BE2C (cell line): Measurements from ENCODE around the gene GARIN5A.

Source experiments
- DNase-seq: peaks from one replicate; pipeline ENCODE4 v3.0.0-alpha.2; 2020
- H3K27me3 ChIP-seq: fragments of 250-450 bp; sonication (Bioruptor Pico); 2 replicates; pipeline ENCODE4 v1.5.1; 2020; ENCODE audit warnings: mild to moderate bottlenecking
- H3K36me3 ChIP-seq: fragments of 250-450 bp; sonication (Bioruptor Pico); 2 replicates; pipeline ENCODE4 v1.5.1; 2020; ENCODE audit warnings: mild to moderate bottlenecking
- H3K4me1 ChIP-seq: fragments of 250-450 bp; sonication (Bioruptor Pico); 2 replicates; pipeline ENCODE4 v1.5.1; 2020
- H3K4me3 ChIP-seq: 2 replicates; pipeline ENCODE4 v1.5.1; 2011; ENCODE audit warnings: low read depth, low read length
- H3K9me3 ChIP-seq: fragments of 250-450 bp; sonication (Bioruptor Pico); 2 replicates; pipeline ENCODE4 v1.5.1; 2020
- CTCF ChIP-seq: IDR thresholded peaks from 2 replicates; pipeline ENCODE4 v1.5.1; 2012; ENCODE audit warnings: mild to moderate bottlenecking, low read depth, low read length

Gene GARIN5A

GRCh38 chr19:50459638-50460037 is 17.0 kb downstream of the GARIN5A start:
- no peaks in the 10 kb centered on the region for H3K36me3 ChIP-seq
- no peaks in the 10 kb centered on the region for H3K9me3 ChIP-seq
- H3K27me3 ChIP-seq, result peaks cover 5% of the 10 kb centered on the region
- H3K4me3 ChIP-seq, result no peak overlapping the region
- DNase-seq, result no peak
- H3K4me1 ChIP-seq, result no peaks in the 10 kb centered on the region
- no peak for TF ChIP-seq CTCF

- H3K4me1 ChIP-seq, result no peaks in the 10 kb centered on the region
- no peak for DNase-seq
- H3K27me3 ChIP-seq, result peaks cover 5% of the 10 kb centered on the region
- TF ChIP-seq CTCF, result no peak
- H3K9me3 ChIP-seq, result no peaks in the 10 kb centered on the region
- H3K36me3 ChIP-seq, result no peaks in the 10 kb centered on the region
- H3K4me3 ChIP-seq, result no peak overlapping the region
Observed at GRCh38 chr19:50459067-50459456, 17.6 kb downstream of the GARIN5A start.

GRCh38 chr19:50458396-50459066 is 18.1 kb downstream of the GARIN5A start:
- Histone ChIP-seq H3K36me3 (no peaks in the 10 kb centered on the region), H3K4me1 (no peaks in the 10 kb centered on the region), H3K27me3 (peaks cover 5% of the 10 kb centered on the region), H3K4me3 (no peak overlapping the region), H3K9me3 (no peaks in the 10 kb centered on the region)
- TF ChIP-seq CTCF, result no peak
- DNase-seq, result no peak

GRCh38 chr19:50457300-50457699 is 19.3 kb downstream of the GARIN5A start:
- no peaks in the 10 kb centered on the region for H3K36me3 ChIP-seq
- no peaks in the 10 kb centered on the region for H3K9me3 ChIP-seq
- no peak overlapping the region for H3K4me3 ChIP-seq
- no peak for TF ChIP-seq CTCF
- H3K27me3 ChIP-seq, result peaks cover 5% of the 10 kb centered on the region
- H3K4me1 ChIP-seq, result no peaks in the 10 kb centered on the region
- DNase-seq, result no peak

GRCh38 chr19:50455992-50456391 is 20.7 kb downstream of the GARIN5A start:
- no peak for TF ChIP-seq CTCF
- Histone ChIP-seq H3K36me3 (no peaks in the 10 kb centered on the region), H3K4me1 (no peaks in the 10 kb centered on the region), H3K27me3 (peaks cover 5% of the 10 kb centered on the region), H3K9me3 (no peaks in the 10 kb centered on the region), H3K4me3 (no peak overlapping the region)
- no peak for DNase-seq

GRCh38 chr19:50453243-50453642 is 23.4 kb downstream of the GARIN5A start:
- no peaks in the 10 kb centered on the region for H3K4me1 ChIP-seq
- H3K27me3 ChIP-seq, result peaks cover 5% of the 10 kb centered on the region
- no peak for TF ChIP-seq CTCF
- H3K36me3 ChIP-seq, result no peaks in the 10 kb centered on the region
- H3K4me3 ChIP-seq, result no peak overlapping the region
- DNase-seq, result no peak
- H3K9me3 ChIP-seq, result no peaks in the 10 kb centered on the region
